ENCODE results near the gene SMAD6.

Gene SMAD6

DNA sequence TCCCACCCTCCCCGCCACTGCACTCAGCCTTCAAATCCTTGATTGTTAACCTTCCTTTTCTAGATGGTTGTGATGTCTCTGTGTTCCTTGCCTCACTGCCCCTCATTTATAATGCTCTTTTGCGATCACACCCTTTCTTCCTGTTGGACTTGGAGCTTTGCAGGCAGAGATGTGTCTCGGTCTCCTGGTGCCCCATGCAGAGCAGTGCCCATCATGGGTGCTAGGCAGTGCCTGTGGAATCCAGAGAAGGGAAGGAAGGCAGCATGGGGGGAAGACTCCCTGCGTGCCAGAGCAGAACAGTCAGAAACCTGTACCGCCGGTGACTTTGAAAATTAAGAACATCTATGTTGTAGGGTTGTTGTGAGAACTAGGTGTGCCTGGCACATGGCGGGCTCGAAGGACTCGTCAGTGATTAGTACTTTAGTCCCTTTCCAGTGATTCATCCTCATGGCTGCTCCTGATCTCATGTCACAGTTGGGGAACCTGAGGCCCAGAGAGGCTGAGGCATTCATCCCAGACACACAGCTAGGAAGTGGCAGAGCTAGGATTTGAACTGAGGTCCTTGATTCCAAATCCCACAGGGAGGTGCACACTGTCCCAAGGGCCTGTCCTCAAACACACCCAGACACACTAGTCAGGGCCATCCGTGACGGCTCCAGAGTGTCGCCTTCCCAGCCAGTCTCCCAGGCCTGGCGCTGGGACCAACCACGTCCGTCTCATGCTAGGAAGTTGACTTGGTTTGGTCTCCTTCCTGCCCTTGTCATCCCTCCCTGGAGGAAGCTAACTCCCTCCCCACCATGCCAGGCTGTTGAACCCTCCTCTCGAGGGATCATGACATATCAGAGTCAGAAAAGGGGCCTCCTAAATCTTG, 58.3 kb downstream of the SMAD6 start:
- ChIA-PET CTCF (interaction anchor here (1.0 to 10.4 kb wide), 4 partner anchors 8 to 262 kb away, joined by 3 to 68 read pairs (median 4); partner anchors contain the start of gene SNAPC5), POLR2A (no interaction called here)

DNA sequence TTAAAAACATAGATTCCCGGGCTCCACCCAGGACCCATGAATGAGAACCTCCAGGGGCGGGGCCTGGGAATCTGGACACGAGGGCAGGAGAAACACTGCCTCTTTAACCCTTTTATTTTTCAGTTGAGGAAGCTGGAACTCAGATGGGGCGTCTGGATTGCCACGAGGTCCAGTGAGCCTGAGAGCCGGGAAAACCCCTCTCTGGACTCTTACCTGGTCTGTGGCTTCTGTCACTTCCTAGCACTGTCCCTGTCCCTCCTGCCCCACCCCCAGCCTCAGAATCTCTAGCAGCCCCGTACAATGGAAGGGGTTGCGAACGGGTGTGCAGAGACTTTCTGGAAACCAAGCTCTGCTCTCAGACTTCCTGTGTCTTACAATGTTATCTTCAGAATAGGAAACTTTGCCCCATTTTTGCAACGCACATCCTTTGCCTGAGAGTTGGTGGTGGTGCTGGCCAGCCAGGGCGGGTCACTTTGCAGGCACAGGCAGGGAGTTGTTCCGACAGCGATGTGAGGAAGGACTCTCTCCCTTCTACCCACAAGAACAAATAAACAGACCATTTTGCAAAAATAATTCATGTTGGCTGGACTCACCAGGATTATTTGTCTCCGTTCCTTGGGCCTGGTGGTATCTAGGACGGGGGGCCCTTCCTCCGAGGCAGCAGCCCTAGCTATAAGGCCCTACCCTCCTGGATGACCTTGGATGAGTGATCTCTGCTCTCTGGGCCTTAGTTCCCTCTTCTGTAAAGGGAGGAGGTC, 59.1 kb downstream of the SMAD6 start:
- H3K4me3 ChIP-seq (ENCODE audit: low read depth, low read length): no peak overlapping the region
- DNase-seq (ENCODE audit: low read depth, low spot score): no peak
- ChIA-PET CTCF (interaction anchor here (1.0 to 10.4 kb wide), 5 partner anchors 9 to 263 kb away, joined by 3 to 68 read pairs (median 4); partner anchors contain the start of gene SNAPC5), POLR2A (no interaction called here)
- TF ChIP-seq, protein P1, sequence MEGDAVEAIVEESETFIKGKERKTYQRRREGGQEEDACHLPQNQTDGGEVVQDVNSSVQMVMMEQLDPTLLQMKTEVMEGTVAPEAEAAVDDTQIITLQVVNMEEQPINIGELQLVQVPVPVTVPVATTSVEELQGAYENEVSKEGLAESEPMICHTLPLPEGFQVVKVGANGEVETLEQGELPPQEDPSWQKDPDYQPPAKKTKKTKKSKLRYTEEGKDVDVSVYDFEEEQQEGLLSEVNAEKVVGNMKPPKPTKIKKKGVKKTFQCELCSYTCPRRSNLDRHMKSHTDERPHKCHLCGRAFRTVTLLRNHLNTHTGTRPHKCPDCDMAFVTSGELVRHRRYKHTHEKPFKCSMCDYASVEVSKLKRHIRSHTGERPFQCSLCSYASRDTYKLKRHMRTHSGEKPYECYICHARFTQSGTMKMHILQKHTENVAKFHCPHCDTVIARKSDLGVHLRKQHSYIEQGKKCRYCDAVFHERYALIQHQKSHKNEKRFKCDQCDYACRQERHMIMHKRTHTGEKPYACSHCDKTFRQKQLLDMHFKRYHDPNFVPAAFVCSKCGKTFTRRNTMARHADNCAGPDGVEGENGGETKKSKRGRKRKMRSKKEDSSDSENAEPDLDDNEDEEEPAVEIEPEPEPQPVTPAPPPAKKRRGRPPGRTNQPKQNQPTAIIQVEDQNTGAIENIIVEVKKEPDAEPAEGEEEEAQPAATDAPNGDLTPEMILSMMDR (IDR thresholded peaks at IDR 0.05; ENCODE audit: insufficient read depth, low read length, missing control alignments): no peak

More for the DNA sequence above, 58.3 kb downstream of the SMAD6 start:
- no peak for DNase-seq (ENCODE audit: low read depth, low spot score)
- TF ChIP-seq, protein P1 (IDR thresholded peaks at IDR 0.05; ENCODE audit: insufficient read depth, low read length, missing control alignments): no peak
- no peak overlapping the region for H3K4me3 ChIP-seq (ENCODE audit: low read depth, low read length)

DNA sequence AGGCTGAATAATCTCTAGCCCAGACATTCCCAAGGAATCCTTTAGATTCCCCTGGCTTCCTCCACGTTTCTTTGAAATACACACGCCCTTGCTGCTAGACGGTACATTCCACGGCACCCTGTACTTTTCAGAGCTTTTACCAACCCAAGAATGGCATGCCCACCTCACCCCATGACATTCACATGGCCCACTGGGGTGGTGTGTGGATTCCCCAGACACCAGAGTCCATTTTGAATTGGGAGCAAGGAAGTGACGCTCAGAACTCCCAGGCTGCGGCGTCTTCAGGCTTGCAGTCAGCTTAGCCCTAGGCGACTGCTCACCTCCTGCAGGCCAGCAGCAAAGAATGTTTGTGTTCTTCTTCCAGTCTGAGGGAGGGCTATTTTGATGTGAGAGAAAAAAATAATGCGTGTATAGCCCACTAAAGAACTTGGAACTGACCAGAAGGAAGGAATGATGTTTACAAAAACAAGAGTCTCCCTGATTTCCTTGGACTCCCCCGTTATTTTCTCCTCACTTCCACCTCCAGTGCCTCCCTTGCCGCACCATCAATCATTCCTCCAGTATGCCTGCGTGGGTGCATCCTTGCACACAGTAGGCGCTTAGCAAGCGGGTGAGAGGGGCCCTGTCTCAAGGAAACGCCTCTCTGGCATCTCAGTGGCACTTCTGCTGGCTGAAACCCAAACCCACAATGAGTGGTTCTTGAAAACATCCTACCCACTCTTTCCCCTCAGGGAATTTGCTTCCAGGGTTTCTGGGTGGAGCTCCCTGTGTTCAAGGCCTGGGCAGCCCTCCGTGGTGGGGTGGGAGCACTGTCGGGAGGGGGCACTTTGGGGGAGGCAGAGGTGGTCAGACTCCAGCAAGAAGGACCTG, 59.9 kb downstream of the SMAD6 start:
- H3K4me3 ChIP-seq (ENCODE audit: low read depth, low read length): no peak overlapping the region
- CTCF ChIA-PET: interaction anchor here (0.7 to 10.4 kb wide), 5 partner anchors 10 to 101 kb away, joined by 3 to 68 read pairs (median 3); no protein-coding TSS in a partner anchor
- DNase-seq (ENCODE audit: low read depth, low spot score): no peak
- POLR2A ChIA-PET: no interaction called here
- TF ChIP-seq, protein P1 (IDR thresholded peaks at IDR 0.05; ENCODE audit: insufficient read depth, low read length, missing control alignments): no peak

DNA sequence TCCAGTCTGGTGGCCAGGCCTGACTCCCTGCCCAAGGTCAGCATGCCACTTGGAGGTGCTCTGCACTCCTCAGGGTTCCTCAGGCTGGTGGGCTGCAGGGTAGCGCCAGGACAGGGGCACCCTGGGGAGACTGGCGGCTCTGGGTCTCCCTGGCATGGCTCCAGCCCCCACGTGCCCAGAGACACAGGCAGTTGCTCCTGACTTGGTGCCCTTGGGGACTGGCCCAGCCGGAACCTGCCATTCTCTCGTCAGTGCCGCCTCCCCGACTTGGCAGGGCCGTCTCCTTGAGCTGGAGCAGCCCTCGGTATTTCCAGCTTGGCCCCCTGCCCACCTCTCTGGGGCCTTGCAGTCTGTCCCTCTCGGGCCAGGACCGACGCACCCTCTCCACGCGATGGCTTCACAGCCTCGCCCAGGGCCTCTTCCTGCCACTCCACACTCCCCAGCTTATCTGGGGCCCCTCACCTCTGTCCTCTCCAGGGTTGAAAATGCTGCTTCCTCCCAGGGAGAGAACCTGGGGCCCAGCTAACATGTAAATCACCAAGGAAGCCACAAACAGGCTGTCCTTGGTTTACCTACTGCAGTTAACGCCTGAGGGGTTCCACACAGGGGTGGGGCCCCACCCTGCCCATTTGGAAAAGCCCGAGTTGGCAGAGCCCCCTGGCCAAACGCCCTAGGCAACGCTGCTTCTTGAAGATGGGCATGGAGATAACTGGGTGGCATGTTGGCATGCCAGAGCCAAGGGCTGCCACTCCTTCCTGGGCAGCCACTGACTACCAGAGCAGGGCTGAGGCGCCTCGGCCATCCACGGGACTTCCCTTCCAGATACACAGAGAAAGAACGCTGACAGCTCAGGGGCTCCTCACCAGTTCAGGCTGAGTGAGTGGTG, 61.4 kb downstream of the SMAD6 start:
- ChIA-PET CTCF (interaction anchor here (0.9 to 10.4 kb wide), 3 partner anchors 10 to 144 kb away, joined by 3 to 68 read pairs (median 6); no protein-coding TSS in a partner anchor), POLR2A (no interaction called here)
- no peak overlapping the region for H3K4me3 ChIP-seq (ENCODE audit: low read depth, low read length)
- no peak for DNase-seq (ENCODE audit: low read depth, low spot score)
- TF ChIP-seq, protein P1 (IDR thresholded peaks at IDR 0.05; ENCODE audit: insufficient read depth, low read length, missing control alignments): no peak

DNA sequence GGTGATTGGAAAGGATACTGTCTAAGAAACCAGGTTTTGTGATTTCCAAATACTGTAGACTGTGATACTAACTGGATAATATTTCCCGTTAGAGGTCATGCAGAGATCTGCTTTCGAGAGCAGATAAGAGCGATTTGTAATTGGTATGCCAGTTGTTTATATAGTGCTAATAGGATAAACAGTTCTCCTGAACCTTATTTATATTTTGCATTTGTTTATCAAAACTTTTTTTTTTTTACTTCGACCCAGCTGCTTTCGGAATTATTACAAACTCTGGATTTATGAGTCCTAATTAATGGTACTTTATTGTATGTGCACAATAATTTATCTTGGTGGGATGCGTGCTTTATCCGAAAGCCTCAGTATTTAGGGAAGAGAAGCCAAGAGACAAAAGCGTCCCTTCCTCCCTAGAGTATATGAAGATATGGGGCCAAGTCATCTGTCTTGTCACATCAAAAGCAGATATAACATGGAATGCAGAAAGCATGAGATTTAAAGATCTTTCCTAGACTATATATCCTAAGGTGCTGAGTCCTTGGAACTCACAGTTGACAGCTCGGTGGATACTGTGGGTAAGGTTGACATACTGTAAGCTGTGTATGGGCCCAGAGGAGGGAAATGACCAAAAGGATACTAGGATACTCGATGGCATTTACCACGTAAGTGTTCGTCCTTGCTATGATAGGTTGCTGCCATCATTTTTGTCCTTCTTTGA, 62.2 kb downstream of the SMAD6 start:
- no peak for DNase-seq (ENCODE audit: low read depth, low spot score)
- CTCF ChIA-PET: interaction anchor here (0.9 to 10.4 kb wide), 4 partner anchors 9 to 145 kb away, joined by 3 to 68 read pairs (median 4); no protein-coding TSS in a partner anchor
- POLR2A ChIA-PET: no interaction called here
- H3K4me3 ChIP-seq (ENCODE audit: low read depth, low read length): no peak overlapping the region
- TF ChIP-seq, protein P1 (IDR thresholded peaks at IDR 0.05; ENCODE audit: insufficient read depth, low read length, missing control alignments): no peak

Measured in AG04449 (cell line).